Liver (tissue), 9 donors: ENCODE results near the gene SERPINA10. TPM values are rescaled to one million over a fixed set of nuclear protein-coding genes. Genes with fewer than 3 reads are reported as not detected.

Experiments used
- DNase-seq: peaks from one replicate; pipeline ENCODE4 v3.0.0-alpha.2; 2017; ENCODE audit warnings: low spot score
- H3K27ac ChIP-seq, 2 donors: one replicate each; pipeline ENCODE4 v1.7.0; 2013; ENCODE audit warnings: inconsistent platforms in 2 of 2, low read length in 2 of 2, control low read depth in 1 of 2, low read depth in 1 of 2, mild to moderate bottlenecking in 1 of 2
- H3K27me3 ChIP-seq, 4 donors: one replicate each; pipeline versions ENCODE4 v1.6.1 to v1.7.0; 2013; ENCODE audit warnings: low read length in 3 of 4, inconsistent platforms in 1 of 4, mild to moderate bottlenecking in 1 of 4, moderate library complexity in 1 of 4; ENCODE audit not compliant: control insufficient read depth in 4 of 4, insufficient read depth in 4 of 4
- H3K36me3 ChIP-seq, 4 donors: one replicate each; pipeline versions ENCODE4 v1.6.1 to v1.7.0; 2013; ENCODE audit warnings: low read length in 3 of 4, mild to moderate bottlenecking in 3 of 4, low read depth in 1 of 4, moderate library complexity in 1 of 4; ENCODE audit not compliant: control insufficient read depth in 4 of 4, insufficient read depth in 3 of 4
- H3K4me1 ChIP-seq, 4 donors: one replicate each; pipeline versions ENCODE4 v1.6.1 to v1.7.0; 2013; ENCODE audit warnings: low read length in 3 of 4, mild to moderate bottlenecking in 3 of 4, moderate library complexity in 1 of 4; ENCODE audit not compliant: control insufficient read depth in 4 of 4, insufficient read depth in 4 of 4
- H3K4me3 ChIP-seq, 3 donors: one replicate each; pipeline versions ENCODE4 v1.6.1 to v1.7.0; 2013; ENCODE audit warnings: low read length in 3 of 3, control low read depth in 1 of 3, low read depth in 1 of 3, mild to moderate bottlenecking in 1 of 3
- H3K9ac ChIP-seq, 2 donors: one replicate each; pipeline ENCODE4 v1.7.0; 2013; ENCODE audit warnings: low read length in 2 of 2, mild to moderate bottlenecking in 2 of 2, moderate library complexity in 2 of 2, control low read depth in 1 of 2, low read depth in 1 of 2
- H3K9me3 ChIP-seq, 4 donors: one replicate each; pipeline versions ENCODE4 v1.6.1 to v1.7.0; 2013; ENCODE audit warnings: low read length in 3 of 4; ENCODE audit not compliant: control insufficient read depth in 4 of 4
- EGR1 ChIP-seq, 2 donors: IDR thresholded peaks; 2 replicates each; pipeline ENCODE4 v1.6.1; 2016 to 2018; ENCODE audit warnings: antibody characterized with exemption in 2 of 2, low read depth in 2 of 2
- FOXA1 ChIP-seq: IDR thresholded peaks from 2 replicates; pipeline ENCODE4 v1.6.1; 2016; ENCODE audit warnings: antibody characterized with exemption
- FOXA2 ChIP-seq: IDR thresholded peaks from 2 replicates; pipeline ENCODE4 v1.6.1; 2016; ENCODE audit warnings: antibody characterized with exemption
- GABPA ChIP-seq, 2 donors: IDR thresholded peaks in 1 of 2; conservative IDR thresholded peaks in 1 of 2; 2 replicates each; pipeline ENCODE4 v1.6.1; 2016; ENCODE audit warnings: antibody characterized with exemption in 2 of 2, mild to moderate bottlenecking in 1 of 2, moderate library complexity in 1 of 2
- HNF4A ChIP-seq, 2 donors: conservative IDR thresholded peaks; 2 replicates each; pipeline ENCODE4 v1.6.1; 2016; ENCODE audit warnings: antibody characterized with exemption in 2 of 2, mild to moderate bottlenecking in 2 of 2
- HNF4G ChIP-seq: IDR thresholded peaks from 2 replicates; pipeline ENCODE4 v1.6.1; 2016; ENCODE audit warnings: antibody characterized with exemption
- JUND ChIP-seq, 2 donors: IDR thresholded peaks; 2 replicates each; pipeline ENCODE4 v1.6.1; 2016; ENCODE audit warnings: antibody characterized with exemption in 2 of 2
- NR2F2 ChIP-seq: IDR thresholded peaks from 2 replicates; pipeline ENCODE4 v1.6.1; 2016; ENCODE audit warnings: antibody characterized with exemption
- RAD21 ChIP-seq, 2 donors: IDR thresholded peaks; 2 replicates each; pipeline ENCODE4 v1.6.1; 2016; ENCODE audit warnings: antibody characterized with exemption in 2 of 2, mild to moderate bottlenecking in 2 of 2
- RXRA ChIP-seq, 2 donors: IDR thresholded peaks; 2 replicates each; pipeline ENCODE4 v1.6.1; 2017 to 2018; ENCODE audit warnings: antibody characterized with exemption in 2 of 2, mild to moderate bottlenecking in 1 of 2
- SP1 ChIP-seq: IDR thresholded peaks from 2 replicates; pipeline ENCODE4 v1.6.1; 2018; ENCODE audit warnings: antibody characterized with exemption, mild to moderate bottlenecking
- TAF1 ChIP-seq: conservative IDR thresholded peaks from 2 replicates; pipeline ENCODE4 v1.6.1; 2016; ENCODE audit warnings: antibody characterized with exemption, mild to moderate bottlenecking
- YY1 ChIP-seq: IDR thresholded peaks from 2 replicates; pipeline ENCODE4 v1.6.1; 2016; ENCODE audit warnings: antibody characterized with exemption, mild to moderate bottlenecking
- WGBS: extraction: QIAGEN DNeasy Blood & Tissue Kit; methylation state at CpG from one replicate; pipeline ENCODE4 v1.1.7; 2013; 5-methylcytosine and 5-hydroxymethylcytosine counted together
- polyA plus RNA-seq, 2 donors: library from polyadenylated mRNA; stranded (reverse) in 1 of 2; unstranded in 1 of 2; fragments of 200-250 nt in 1 of 2; fragments of >200 nt in 1 of 2; fragmentation: Nextera tagmentation in 1 of 2; extraction: Ambion mirVana in 1 of 2; gene quantifications; one replicate each; pipeline versions ENCODE4 v1.2.1 to v1.2.3, GENCODE V29; 2013 to 2015
- total RNA-seq, 2 donors: library from RNA; depleted of rRNA; stranded (reverse); fragments of >200 nt; gene quantifications; one replicate each; pipeline ENCODE4 v1.2.3, GENCODE V29; 2014
- TF ChIP-seq, protein P1 (sequence below): IDR thresholded peaks from 2 replicates; pipeline ENCODE4 v1.6.1; 2016; ENCODE audit warnings: antibody characterized with exemption, mild to moderate bottlenecking
- TF ChIP-seq, protein P2 (sequence below): IDR thresholded peaks from 2 replicates; pipeline ENCODE4 v1.6.1; 2016; ENCODE audit warnings: antibody characterized with exemption
- TF ChIP-seq, protein P3 (sequence below): fragments of 150-350 bp; IDR thresholded peaks from 2 replicates; pipeline ENCODE4 v1.5.1; 2017; ENCODE audit warnings: improper control_type of control experiment, low read depth, low read length; ENCODE audit not compliant: missing input control
- TF ChIP-seq, protein P4 (sequence below): IDR thresholded peaks from 2 replicates; pipeline ENCODE4 v1.6.1; 2016; ENCODE audit warnings: antibody characterized with exemption
- TF ChIP-seq, protein P5 (sequence below): IDR thresholded peaks from 2 replicates; pipeline ENCODE4 v1.6.1; 2016; ENCODE audit warnings: antibody characterized with exemption
- donor health status: healthy.
- donor health status: healthy.
- donor health status: healthy.
- donor health status: healthy.
- donor health status: healthy.

SERPINA10 gene, protein sequence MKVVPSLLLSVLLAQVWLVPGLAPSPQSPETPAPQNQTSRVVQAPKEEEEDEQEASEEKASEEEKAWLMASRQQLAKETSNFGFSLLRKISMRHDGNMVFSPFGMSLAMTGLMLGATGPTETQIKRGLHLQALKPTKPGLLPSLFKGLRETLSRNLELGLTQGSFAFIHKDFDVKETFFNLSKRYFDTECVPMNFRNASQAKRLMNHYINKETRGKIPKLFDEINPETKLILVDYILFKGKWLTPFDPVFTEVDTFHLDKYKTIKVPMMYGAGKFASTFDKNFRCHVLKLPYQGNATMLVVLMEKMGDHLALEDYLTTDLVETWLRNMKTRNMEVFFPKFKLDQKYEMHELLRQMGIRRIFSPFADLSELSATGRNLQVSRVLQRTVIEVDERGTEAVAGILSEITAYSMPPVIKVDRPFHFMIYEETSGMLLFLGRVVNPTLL
- total RNA-seq (100 to 1,000 TPM; 105 to 256 TPM), polyA plus RNA-seq (100 to 1,000 TPM; 131 to 363 TPM)

DNA sequence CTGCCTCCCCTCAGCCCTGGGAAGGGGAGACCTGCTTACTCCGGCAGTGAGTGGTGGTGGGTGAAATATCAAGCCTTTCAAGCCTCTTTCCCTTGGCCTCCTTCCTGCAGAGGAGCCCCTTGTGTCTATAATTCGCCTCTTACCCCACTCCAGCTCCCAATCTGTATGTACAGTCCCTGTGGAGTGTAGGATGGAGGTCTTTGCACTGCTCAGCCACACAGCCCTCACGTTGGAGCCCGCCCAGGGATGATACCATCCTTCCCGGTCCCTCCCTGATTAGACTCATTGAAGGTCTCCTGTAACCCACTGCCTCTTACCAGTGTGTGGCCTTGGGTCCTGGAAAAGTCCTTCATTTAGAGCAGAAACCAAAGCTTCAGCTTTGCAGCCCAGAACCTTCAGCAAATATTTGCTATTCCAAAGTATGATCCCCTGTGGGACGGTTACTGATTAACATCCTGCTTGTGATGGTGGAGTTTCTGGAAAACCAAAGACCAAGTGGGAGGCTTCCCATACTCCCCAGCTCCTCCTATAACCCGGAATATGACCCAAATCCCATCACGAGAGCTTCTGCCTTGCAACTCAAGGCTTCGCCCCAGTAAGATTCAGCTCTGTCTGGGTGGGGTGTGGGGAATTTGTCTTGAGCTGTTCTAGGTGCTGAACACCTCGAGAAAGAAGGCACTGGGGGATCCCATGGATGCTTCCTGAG, at the start of gene SERPINA10:
SERPINA10 (minus strand) TSS at position 397 of the 706 bp plus-strand sequence. CDS start 2,675 bp downstream, outside the sequence.
- DNase-seq = peak; percentile 54
- WGBS = 24% methylated on average over 10 of the region's 10 CpGs
- Histone ChIP-seq H3K4me1 (peaks cover 0 to 58% (median 22%) of the 10 kb centered on the region in 4 donors), H3K4me3 (peak within 1 kb of the TSS; percentile 62 to 96 (median 93)), H3K36me3 (peaks cover 0 to 16% (median 2%) of the 10 kb centered on the region in 4 donors), H3K9ac (peak within 1 kb of the TSS; percentile 85 to 93), H3K27me3 (no peaks in the 10 kb centered on the region), H3K9me3 (no peaks in the 10 kb centered on the region), H3K27ac (peak within 1 kb of the TSS; percentile 93 to 96)
- peak; percentile 50 for TF ChIP-seq RAD21 (IDR thresholded peaks at IDR 0.05)
- peak; percentile 55 for TF ChIP-seq FOXA1
- TF ChIP-seq, protein P1, sequence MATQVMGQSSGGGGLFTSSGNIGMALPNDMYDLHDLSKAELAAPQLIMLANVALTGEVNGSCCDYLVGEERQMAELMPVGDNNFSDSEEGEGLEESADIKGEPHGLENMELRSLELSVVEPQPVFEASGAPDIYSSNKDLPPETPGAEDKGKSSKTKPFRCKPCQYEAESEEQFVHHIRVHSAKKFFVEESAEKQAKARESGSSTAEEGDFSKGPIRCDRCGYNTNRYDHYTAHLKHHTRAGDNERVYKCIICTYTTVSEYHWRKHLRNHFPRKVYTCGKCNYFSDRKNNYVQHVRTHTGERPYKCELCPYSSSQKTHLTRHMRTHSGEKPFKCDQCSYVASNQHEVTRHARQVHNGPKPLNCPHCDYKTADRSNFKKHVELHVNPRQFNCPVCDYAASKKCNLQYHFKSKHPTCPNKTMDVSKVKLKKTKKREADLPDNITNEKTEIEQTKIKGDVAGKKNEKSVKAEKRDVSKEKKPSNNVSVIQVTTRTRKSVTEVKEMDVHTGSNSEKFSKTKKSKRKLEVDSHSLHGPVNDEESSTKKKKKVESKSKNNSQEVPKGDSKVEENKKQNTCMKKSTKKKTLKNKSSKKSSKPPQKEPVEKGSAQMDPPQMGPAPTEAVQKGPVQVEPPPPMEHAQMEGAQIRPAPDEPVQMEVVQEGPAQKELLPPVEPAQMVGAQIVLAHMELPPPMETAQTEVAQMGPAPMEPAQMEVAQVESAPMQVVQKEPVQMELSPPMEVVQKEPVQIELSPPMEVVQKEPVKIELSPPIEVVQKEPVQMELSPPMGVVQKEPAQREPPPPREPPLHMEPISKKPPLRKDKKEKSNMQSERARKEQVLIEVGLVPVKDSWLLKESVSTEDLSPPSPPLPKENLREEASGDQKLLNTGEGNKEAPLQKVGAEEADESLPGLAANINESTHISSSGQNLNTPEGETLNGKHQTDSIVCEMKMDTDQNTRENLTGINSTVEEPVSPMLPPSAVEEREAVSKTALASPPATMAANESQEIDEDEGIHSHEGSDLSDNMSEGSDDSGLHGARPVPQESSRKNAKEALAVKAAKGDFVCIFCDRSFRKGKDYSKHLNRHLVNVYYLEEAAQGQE = peak; percentile 94
- peak; percentile 98 for TF ChIP-seq TAF1
- TF ChIP-seq, protein P2, sequence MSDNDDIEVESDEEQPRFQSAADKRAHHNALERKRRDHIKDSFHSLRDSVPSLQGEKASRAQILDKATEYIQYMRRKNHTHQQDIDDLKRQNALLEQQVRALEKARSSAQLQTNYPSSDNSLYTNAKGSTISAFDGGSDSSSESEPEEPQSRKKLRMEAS = peak; percentile 88
- TF ChIP-seq RXRA (IDR thresholded peaks at IDR 0.05) = peak; percentile 67 to 91
- TF ChIP-seq, protein P3, sequence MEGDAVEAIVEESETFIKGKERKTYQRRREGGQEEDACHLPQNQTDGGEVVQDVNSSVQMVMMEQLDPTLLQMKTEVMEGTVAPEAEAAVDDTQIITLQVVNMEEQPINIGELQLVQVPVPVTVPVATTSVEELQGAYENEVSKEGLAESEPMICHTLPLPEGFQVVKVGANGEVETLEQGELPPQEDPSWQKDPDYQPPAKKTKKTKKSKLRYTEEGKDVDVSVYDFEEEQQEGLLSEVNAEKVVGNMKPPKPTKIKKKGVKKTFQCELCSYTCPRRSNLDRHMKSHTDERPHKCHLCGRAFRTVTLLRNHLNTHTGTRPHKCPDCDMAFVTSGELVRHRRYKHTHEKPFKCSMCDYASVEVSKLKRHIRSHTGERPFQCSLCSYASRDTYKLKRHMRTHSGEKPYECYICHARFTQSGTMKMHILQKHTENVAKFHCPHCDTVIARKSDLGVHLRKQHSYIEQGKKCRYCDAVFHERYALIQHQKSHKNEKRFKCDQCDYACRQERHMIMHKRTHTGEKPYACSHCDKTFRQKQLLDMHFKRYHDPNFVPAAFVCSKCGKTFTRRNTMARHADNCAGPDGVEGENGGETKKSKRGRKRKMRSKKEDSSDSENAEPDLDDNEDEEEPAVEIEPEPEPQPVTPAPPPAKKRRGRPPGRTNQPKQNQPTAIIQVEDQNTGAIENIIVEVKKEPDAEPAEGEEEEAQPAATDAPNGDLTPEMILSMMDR = no peak
- TF ChIP-seq GABPA (IDR thresholded peaks at IDR 0.05 in 1 of 2, conservative IDR thresholded peaks at IDR 0.05 in 1 of 2) = peak in 1 of 2 donors; percentile 20
- TF ChIP-seq, protein P4, sequence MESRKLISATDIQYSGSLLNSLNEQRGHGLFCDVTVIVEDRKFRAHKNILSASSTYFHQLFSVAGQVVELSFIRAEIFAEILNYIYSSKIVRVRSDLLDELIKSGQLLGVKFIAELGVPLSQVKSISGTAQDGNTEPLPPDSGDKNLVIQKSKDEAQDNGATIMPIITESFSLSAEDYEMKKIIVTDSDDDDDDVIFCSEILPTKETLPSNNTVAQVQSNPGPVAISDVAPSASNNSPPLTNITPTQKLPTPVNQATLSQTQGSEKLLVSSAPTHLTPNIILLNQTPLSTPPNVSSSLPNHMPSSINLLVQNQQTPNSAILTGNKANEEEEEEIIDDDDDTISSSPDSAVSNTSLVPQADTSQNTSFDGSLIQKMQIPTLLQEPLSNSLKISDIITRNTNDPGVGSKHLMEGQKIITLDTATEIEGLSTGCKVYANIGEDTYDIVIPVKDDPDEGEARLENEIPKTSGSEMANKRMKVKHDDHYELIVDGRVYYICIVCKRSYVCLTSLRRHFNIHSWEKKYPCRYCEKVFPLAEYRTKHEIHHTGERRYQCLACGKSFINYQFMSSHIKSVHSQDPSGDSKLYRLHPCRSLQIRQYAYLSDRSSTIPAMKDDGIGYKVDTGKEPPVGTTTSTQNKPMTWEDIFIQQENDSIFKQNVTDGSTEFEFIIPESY = peak; percentile 90
- TF ChIP-seq SP1 = peak; percentile 97
- peak; percentile 95 for TF ChIP-seq YY1
- no peak for TF ChIP-seq NR2F2
- TF ChIP-seq HNF4A (conservative IDR thresholded peaks at IDR 0.05) = peak; percentile 91 to 94
- TF ChIP-seq JUND (IDR thresholded peaks at IDR 0.05) = peak; percentile 46 to 87
- TF ChIP-seq, protein P5, sequence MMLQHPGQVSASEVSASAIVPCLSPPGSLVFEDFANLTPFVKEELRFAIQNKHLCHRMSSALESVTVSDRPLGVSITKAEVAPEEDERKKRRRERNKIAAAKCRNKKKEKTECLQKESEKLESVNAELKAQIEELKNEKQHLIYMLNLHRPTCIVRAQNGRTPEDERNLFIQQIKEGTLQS = no peak
- peak; percentile 88 for TF ChIP-seq HNF4G
- TF ChIP-seq EGR1 (IDR thresholded peaks at IDR 0.05; ENCODE audit: low read depth in 2 of 2) = peak in 1 of 2 donors; percentile 76
- TF ChIP-seq FOXA2 = peak; percentile 54
